ENCODE data around the gene ERN1.

DNA sequence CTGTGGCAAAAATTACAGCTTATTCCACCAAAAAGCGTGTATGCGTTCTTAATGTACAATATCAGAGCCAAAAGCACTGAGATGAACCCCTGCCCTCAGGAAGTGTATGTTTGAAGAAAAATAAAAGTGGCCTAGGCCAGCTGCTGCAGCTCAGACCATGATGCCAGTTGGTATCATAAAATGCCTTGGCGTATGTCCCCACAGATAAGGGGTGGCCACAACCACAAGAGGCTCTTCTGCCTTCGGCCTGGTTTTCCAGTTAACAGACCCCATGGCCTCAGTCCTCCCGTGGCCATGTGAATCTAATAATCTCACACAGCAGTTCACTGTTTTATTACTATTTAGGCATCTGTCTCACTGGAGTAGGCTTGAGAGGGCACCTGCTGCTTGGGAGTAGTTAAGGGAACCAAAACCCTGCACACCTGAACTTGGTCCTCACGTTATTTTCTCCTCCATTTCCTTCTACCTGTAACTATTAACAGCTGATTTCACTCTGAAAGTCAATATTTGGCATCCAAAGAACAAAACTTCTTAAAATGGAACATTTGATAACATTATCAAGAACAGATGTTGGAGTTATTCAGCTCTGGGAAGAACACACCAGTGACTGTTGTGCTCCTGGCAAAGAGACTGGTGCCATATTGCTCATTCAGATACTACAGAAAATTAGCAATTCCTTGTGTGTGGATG is 34.8 kb upstream of the ERN1 start:
- TF ChIP-seq, protein P1, sequence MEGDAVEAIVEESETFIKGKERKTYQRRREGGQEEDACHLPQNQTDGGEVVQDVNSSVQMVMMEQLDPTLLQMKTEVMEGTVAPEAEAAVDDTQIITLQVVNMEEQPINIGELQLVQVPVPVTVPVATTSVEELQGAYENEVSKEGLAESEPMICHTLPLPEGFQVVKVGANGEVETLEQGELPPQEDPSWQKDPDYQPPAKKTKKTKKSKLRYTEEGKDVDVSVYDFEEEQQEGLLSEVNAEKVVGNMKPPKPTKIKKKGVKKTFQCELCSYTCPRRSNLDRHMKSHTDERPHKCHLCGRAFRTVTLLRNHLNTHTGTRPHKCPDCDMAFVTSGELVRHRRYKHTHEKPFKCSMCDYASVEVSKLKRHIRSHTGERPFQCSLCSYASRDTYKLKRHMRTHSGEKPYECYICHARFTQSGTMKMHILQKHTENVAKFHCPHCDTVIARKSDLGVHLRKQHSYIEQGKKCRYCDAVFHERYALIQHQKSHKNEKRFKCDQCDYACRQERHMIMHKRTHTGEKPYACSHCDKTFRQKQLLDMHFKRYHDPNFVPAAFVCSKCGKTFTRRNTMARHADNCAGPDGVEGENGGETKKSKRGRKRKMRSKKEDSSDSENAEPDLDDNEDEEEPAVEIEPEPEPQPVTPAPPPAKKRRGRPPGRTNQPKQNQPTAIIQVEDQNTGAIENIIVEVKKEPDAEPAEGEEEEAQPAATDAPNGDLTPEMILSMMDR (conservative IDR thresholded peaks at IDR 0.05): no peak
- TF ChIP-seq ZFX (IDR thresholded peaks at IDR 0.05): no peak
